ENCODE results near the gene RNF215. TPM values are rescaled to one million over a fixed set of nuclear protein-coding genes. Genes with fewer than 3 reads are reported as not detected.

RNF215 gene
- total RNA-seq, 1 experiment from 2014 or later, result 48.8 TPM

- Mint-ChIP-seq H3K27me3 (ENCODE audit: unreplicated experiment) (no peaks in the 10 kb centered on the region), H3K4me3 (ENCODE audit: low read depth, unreplicated experiment) (no peak overlapping the region), H3K27ac (ENCODE audit: unreplicated experiment) (no peak overlapping the region), H3K36me3 (ENCODE audit: insufficient read depth, unreplicated experiment) (peaks cover 35% of the 10 kb centered on the region), H3K9me3 (ENCODE audit: low read depth, unreplicated experiment) (no peaks in the 10 kb centered on the region), H3K4me1 (ENCODE audit: low read depth, unreplicated experiment) (peaks cover 9% of the 10 kb centered on the region)
- no peak for DNase-seq
- intact Hi-C loops (cut with micrococcal nuclease; ENCODE audit: unreplicated experiment), result no loop called here
- BruUV-seq (replicated peaks), result no TSS peak
- TF ChIP-seq, protein P1, sequence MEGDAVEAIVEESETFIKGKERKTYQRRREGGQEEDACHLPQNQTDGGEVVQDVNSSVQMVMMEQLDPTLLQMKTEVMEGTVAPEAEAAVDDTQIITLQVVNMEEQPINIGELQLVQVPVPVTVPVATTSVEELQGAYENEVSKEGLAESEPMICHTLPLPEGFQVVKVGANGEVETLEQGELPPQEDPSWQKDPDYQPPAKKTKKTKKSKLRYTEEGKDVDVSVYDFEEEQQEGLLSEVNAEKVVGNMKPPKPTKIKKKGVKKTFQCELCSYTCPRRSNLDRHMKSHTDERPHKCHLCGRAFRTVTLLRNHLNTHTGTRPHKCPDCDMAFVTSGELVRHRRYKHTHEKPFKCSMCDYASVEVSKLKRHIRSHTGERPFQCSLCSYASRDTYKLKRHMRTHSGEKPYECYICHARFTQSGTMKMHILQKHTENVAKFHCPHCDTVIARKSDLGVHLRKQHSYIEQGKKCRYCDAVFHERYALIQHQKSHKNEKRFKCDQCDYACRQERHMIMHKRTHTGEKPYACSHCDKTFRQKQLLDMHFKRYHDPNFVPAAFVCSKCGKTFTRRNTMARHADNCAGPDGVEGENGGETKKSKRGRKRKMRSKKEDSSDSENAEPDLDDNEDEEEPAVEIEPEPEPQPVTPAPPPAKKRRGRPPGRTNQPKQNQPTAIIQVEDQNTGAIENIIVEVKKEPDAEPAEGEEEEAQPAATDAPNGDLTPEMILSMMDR (IDR thresholded peaks at IDR 0.05; ENCODE audit: unreplicated experiment), result no peak
- CTCF ChIA-PET, result interaction anchor here (0.7 kb wide), 1 partner anchor 55 kb away, joined by 3 read pairs; the partner anchor contains the start of gene TBC1D10A
Measured at GRCh38 chr22:30382340-30382739, 4.9 kb downstream of the RNF215 start.

- no TSS peak for BruUV-seq (replicated peaks)
- no peak for DNase-seq
- intact Hi-C loops (cut with micrococcal nuclease; ENCODE audit: unreplicated experiment), result no loop called here
- Mint-ChIP-seq H3K4me1 (ENCODE audit: low read depth, unreplicated experiment) (peaks cover 4% of the 10 kb centered on the region), H3K9me3 (ENCODE audit: low read depth, unreplicated experiment) (no peaks in the 10 kb centered on the region), H3K27me3 (ENCODE audit: unreplicated experiment) (no peaks in the 10 kb centered on the region), H3K36me3 (ENCODE audit: insufficient read depth, unreplicated experiment) (peaks cover 35% of the 10 kb centered on the region), H3K4me3 (ENCODE audit: low read depth, unreplicated experiment) (no peak overlapping the region), H3K27ac (ENCODE audit: unreplicated experiment) (no peak overlapping the region)
- TF ChIP-seq, protein P1 (IDR thresholded peaks at IDR 0.05; ENCODE audit: unreplicated experiment), result no peak
- CTCF ChIA-PET, result no interaction called here
Measured at GRCh38 chr22:30381264-30381663, 5.9 kb downstream of the RNF215 start.

DNA sequence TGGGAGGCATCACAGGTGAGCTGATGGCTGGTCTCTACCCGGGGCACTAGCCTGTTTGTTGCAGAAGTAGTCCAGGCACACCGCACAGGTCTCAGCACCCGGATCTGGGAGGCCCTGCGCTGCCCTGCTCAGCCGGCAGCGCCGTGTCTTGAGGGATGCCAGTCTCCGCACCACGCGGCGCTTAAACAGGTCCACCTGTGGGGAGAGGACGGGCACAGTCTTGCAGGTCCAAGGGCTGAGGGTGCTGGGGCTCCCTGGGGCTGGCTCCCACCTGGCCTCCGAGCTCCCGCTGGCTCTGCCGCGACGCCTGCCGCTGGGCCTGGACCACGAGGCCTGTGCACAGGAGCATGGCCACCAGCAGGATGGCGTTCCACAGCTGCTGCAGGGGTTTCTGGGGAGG, 7.2 kb downstream of the RNF215 start:
- no peak overlapping the region for H3K4me3 Mint-ChIP-seq (ENCODE audit: low read depth, unreplicated experiment)
- H3K27ac Mint-ChIP-seq (ENCODE audit: unreplicated experiment), result no peak overlapping the region
- DNase-seq, result no peak
- intact Hi-C loops (cut with micrococcal nuclease; ENCODE audit: unreplicated experiment), result no loop called here
- H3K36me3 Mint-ChIP-seq (ENCODE audit: insufficient read depth, unreplicated experiment), result peaks cover 32% of the 10 kb centered on the region
- TF ChIP-seq, protein P1 (IDR thresholded peaks at IDR 0.05; ENCODE audit: unreplicated experiment), result no peak
- no peaks in the 10 kb centered on the region for H3K27me3 Mint-ChIP-seq (ENCODE audit: unreplicated experiment)
- H3K4me1 Mint-ChIP-seq (ENCODE audit: low read depth, unreplicated experiment), result no peaks in the 10 kb centered on the region
- no TSS peak for BruUV-seq (replicated peaks)
- CTCF ChIA-PET, result no interaction called here
- H3K9me3 Mint-ChIP-seq (ENCODE audit: low read depth, unreplicated experiment), result no peaks in the 10 kb centered on the region

GRCh38 chr22:30375312-30375849, 11.8 kb downstream of the RNF215 start:
- TF ChIP-seq, protein P1 (IDR thresholded peaks at IDR 0.05; ENCODE audit: unreplicated experiment), result no peak
- DNase-seq, result no peak
- CTCF ChIA-PET, result interaction anchor here (1.6 kb wide), 1 partner anchor 19 kb away, joined by 5 read pairs; the partner anchor contains the start of genes CCDC157 and SF3A1
- Mint-ChIP-seq H3K27me3 (ENCODE audit: unreplicated experiment) (no peaks in the 10 kb centered on the region), H3K27ac (ENCODE audit: unreplicated experiment) (no peak overlapping the region), H3K9me3 (ENCODE audit: low read depth, unreplicated experiment) (no peaks in the 10 kb centered on the region), H3K4me3 (ENCODE audit: low read depth, unreplicated experiment) (no peak overlapping the region), H3K36me3 (ENCODE audit: insufficient read depth, unreplicated experiment) (peaks cover 46% of the 10 kb centered on the region), H3K4me1 (ENCODE audit: low read depth, unreplicated experiment) (no peaks in the 10 kb centered on the region)
- intact Hi-C loops (cut with micrococcal nuclease; ENCODE audit: unreplicated experiment), result no loop called here
- no TSS peak for BruUV-seq (replicated peaks)

All from Calu3 (cell line).